ENCODE measurements around the gene PHLPP1.

DNA sequence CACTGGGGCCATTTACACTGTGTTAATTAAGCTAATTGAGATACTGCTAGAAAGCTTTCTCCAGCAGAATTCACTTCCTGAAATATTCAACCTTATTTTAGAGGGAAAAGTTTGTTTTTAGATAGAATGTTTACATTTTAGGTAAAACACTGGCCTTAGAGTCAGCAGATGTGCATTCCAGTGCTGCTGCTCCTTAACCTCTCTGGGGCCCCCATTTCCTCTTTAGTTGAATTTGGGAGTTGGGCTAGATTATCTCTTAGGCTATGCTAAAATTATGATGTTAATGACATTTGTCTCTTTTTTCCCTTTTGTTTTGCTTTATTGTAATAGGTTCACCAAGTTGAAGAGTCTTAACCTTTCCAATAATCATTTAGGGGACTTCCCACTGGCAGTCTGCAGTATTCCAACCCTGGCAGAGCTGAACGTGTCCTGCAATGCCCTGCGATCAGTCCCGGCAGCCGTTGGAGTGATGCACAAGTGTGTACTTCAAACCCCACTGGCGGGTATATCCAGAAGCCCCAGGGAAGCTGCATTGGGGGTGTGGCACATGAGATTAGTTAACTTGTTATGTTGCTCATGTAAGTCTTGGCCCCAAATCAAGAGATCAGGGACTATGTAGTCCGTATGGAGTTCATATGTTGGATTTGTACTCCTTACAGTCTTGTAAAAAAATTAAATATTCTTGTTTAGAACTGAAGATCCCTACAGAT, 179.5 kb downstream of the PHLPP1 start:
- no peak for TF ChIP-seq CEBPB (IDR thresholded peaks at IDR 0.05)
- TF ChIP-seq TAF1 (IDR thresholded peaks at IDR 0.05; ENCODE audit: low read depth) = no peak
- no peak for TF ChIP-seq ZBTB7A (IDR thresholded peaks at IDR 0.05; ENCODE audit: low read depth)
- no peak for TF ChIP-seq NFIC (IDR thresholded peaks at IDR 0.05)
- no peak for TF ChIP-seq CREB1 (IDR thresholded peaks at IDR 0.05; ENCODE audit: low read depth)
